SK-N-SH treated with all-trans-retinoic acid at 6 μM for 48 hours (cell line): ENCODE data around the gene TACC3.

Source experiments
- OSR1 ChIP-seq: fragments of 250-450 bp; sonication (Bioruptor Pico); IDR thresholded peaks from 2 replicates; pipeline ENCODE4 v1.8.0; 2022; ENCODE audit warnings: moderate library complexity, mild to moderate bottlenecking, inconsistent platforms
- TCF4 ChIP-seq: fragments of 250-450 bp; sonication (Bioruptor Pico); IDR thresholded peaks from 2 replicates; pipeline ENCODE4 v1.8.0; 2021; ENCODE audit warnings: mild to moderate bottlenecking, moderate library complexity, borderline replicate concordance
- ZC3H10 ChIP-seq: fragments of 250-450 bp; sonication (Bioruptor Pico); IDR thresholded peaks from 2 replicates; pipeline ENCODE4 v1.5.1; 2021; ENCODE audit warnings: mild to moderate bottlenecking, moderate library complexity
- ZFP30 ChIP-seq: fragments of 450-650 bp; formaldehyde crosslinking; IDR thresholded peaks from 2 replicates; pipeline ENCODE4 v1.5.0; 2022; ENCODE audit warnings: mild to moderate bottlenecking, moderate library complexity

- TF ChIP-seq TCF4 (CRISPR knock-in tag) (no peak), ZC3H10 (CRISPR knock-in tag) (no peak), OSR1 (no peak), ZFP30 (CRISPR knock-in tag) (no peak)
Measured at GRCh38 chr4:1748465-1748995, 27.2 kb downstream of the TACC3 start.
